Measurements from ENCODE around the gene MARK3.

The MARK3 gene

DNA sequence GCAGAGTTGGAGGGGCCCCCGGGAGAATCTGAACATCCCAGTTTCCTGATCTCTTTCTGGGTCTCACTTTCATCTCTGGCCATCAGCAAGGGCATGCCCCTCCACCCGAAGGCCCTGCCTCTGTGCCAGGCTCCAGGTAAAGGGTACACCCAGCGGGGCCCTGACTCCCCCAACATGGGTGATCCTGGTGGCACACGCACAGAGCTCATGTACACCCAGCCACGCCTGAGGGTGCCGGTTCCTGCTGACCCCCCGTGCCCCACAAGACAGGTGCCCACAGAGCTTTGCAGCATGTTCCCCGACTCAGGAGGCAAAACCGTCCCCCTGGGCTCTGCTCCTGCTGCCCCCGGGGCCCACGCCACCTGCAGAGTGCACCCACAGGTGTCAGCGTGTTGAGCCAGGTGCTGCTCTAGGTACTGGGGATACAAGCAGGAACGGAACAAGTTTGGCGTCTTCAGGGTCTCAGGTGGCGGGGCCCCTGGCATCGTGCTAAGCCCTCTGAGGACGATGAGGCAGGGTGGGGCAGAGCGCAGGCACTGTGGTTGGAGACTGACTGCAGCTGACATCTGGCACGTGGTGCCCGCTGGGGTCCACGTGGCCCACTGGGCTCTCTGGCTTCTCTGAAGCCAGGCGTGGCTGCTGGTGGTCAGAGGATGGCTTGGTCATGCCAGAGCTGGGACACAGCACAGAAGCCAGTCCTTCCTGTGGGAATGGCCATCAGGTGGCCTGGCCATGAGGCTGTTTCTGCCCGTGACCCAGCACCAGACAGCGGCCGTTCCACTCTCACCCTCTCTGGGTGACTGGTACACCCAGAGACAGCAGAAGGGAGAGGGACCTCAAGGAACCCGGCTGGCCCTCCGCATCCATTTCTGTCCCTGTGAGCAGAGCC is 163.5 kb downstream of the MARK3 start:
- no peak for DNase-seq (ENCODE audit: low spot score)

DNA sequence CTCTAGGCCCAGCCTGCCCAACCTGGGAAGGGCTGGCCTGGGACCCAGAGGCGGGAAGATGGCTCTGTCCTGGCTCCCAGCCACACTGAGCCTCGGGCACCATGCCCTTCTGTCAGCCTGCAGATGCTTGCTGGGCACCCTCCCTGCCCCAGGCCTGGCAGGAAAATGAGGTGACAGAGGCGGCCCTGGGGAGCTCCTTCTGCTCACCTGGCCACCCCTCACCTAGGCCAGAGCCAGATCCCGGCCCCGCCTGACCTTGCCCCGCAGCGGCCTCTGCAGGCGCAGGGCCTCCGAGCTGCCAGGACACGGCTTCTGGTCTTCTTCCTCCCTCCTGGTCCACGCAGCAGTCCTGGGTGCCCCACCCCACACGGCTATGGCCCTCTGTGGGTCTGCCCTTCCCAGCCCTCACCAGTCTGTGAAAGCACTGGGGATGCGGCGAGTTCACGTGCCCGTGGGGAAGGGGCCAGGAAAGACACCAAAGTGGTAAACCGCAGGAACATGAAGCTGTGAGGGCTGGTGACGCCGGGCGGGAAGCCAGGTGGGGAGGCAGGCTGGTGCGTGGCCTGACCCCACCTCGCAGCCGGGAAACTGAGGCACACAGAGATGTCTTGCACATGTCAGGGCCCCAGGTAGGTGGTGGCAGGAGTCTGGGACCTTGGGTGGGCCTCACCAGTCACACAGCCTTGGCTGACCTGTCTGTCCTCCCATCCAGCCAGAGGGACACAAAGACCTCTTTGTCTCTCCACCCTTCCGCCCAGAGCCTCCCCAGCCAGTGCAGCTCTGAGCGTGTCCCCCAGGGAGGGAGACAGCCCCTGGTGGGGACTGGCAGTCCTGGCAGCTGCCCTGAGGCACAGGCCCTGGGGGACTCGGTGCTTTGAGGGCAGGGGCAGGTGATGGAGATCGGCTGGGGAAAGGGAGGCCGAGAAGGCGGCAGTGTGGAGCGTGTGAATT is 164.4 kb downstream of the MARK3 start:
- DNase-seq (ENCODE audit: low spot score) = no peak

DNA sequence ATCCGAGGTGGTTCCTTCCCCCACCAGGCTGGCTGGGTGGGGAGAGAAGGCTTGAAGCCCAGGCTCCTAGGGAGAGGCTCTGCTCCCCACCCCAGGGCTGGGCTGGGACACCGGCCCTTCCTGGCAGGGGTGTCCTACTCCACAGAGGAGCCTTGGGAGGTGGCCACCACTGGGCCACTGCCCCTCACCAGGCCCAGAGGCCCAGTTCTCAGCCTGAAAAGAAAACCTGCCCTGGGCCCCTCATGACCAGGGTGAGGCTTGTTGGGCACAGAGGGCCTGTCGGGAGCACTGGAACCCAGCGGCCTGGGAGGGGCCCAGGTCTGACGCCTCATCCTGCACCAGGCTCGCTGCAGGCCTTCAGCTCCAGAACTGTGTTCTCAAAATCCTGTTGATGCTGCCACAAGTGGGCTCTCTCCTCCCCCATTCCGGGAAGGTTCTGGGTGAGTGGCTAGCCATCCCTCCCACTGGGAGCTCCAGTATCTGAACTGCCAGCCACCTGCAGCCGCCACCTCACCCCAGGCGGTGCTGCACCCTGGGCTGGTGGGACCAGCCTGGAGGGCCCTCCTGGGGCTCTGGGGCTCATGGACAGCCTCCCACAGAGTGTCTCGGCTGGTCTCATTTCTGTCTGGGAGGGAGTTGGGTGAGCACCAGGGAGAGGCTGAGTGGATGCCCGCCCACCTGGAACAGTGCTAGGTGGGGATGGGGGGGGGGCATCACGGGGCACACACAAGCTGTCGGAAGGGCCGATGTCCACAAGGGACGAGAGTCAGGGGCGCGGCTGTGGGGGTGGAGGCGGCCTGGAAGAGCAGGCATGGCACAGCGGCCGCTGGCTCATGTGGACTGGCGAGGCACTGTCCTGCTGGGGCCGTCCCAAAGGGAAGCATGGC is 165.5 kb downstream of the MARK3 start:
- DNase-seq (ENCODE audit: low spot score) = no peak

DNA sequence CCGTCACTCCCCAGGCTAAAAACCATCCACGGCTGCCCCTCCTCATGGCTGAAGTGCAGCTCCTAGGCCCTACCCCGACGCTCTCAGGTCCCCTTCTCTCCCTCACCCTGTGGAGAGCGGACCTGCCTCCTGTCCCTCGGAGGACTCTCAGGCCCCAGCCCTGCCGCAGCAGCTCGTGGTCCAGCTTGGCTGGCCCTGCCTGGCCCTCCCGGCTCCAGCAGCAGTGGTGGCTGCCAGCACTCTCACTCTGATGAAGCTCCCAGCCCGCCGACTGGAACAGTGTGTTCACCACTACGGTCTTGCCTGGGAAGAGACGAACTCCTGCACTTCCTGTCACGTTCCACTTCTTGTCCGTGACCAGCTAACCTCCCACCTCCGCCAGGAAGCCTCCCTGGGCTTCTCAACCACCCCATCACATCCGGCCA is 166.1 kb downstream of the MARK3 start:
- no peak for DNase-seq (ENCODE audit: low spot score)

- DNase-seq (ENCODE audit: low spot score) = no peak
Observed at GRCh38 chr14:103552011-103552845, 167.0 kb downstream of the MARK3 start.

DNA sequence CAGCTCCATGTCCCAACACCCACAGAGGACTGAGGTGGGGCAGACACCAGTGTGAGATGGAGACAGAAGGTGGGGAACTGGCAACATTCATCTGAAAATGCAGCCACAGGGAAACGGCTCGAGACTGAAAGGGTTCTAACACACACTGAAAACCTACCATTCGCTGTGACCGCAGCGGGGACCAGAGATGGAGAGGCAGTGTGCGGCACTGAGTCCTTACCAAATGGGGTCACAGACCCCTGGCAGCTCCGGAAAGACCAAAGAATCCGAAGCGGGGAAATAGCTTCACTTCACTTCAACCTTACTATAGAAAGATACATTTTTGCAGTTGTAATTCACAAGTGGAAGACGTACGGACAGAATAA is 167.6 kb downstream of the MARK3 start:
- no peak for DNase-seq (ENCODE audit: low spot score)
